ENCODE results near the gene POU2F2. TPM values are rescaled to one million over a fixed set of nuclear protein-coding genes. Genes with fewer than 3 reads are reported as not detected.

The POU2F2 gene
- polyA plus RNA-seq, 1 experiment, result 2.2 TPM

DNA sequence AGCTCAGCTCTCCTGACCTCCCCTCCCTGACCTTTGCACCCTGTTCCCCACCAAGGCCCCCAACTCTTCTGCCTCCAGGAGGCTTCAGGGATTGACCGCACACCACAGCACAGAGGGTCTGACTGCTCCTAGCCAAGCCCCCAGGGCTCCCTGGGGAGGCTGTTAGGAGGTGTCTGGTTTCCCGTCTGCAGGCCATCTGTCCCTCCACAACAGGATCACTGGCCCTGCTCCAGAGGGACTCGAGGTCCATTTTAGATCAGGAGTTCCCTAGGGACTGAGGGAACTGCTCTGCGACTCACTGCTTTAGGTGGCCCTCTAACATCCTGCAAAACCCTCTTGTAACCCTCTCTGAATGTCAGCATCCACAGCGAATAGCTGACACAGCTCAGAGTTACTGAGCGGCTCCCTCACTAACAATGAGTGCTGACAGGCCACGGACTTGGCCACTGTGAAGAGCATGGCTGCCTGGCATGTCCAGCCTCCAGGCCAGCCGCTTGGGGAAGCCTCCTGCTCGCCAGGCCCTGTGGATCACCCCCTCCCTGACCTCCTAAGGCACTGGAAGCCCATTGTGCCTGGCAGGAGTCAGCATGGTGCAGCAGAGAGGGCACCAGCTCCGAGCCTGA is 79.9 kb downstream of the POU2F2 start:
- Histone ChIP-seq H3K36me3 (ENCODE audit: control insufficient read depth, insufficient read depth, low read length) (no peaks in the 10 kb centered on the region), H3K27me3 (ENCODE audit: control insufficient read depth, insufficient read depth, low read length) (peaks cover 8% of the 10 kb centered on the region), H3K4me3 (ENCODE audit: low read depth, low read length) (no peak overlapping the region)
- POLR2A ChIA-PET, result no interaction called here
- DNase-seq (ENCODE audit: low read depth), result no peak
- CTCF ChIA-PET, result interaction anchor here (1.3 to 5.3 kb wide), 2 partner anchors 13 to 18 kb away, joined by 3 to 22 read pairs; no protein-coding TSS in a partner anchor
- TF ChIP-seq, protein P1, sequence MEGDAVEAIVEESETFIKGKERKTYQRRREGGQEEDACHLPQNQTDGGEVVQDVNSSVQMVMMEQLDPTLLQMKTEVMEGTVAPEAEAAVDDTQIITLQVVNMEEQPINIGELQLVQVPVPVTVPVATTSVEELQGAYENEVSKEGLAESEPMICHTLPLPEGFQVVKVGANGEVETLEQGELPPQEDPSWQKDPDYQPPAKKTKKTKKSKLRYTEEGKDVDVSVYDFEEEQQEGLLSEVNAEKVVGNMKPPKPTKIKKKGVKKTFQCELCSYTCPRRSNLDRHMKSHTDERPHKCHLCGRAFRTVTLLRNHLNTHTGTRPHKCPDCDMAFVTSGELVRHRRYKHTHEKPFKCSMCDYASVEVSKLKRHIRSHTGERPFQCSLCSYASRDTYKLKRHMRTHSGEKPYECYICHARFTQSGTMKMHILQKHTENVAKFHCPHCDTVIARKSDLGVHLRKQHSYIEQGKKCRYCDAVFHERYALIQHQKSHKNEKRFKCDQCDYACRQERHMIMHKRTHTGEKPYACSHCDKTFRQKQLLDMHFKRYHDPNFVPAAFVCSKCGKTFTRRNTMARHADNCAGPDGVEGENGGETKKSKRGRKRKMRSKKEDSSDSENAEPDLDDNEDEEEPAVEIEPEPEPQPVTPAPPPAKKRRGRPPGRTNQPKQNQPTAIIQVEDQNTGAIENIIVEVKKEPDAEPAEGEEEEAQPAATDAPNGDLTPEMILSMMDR (IDR thresholded peaks at IDR 0.05; ENCODE audit: insufficient read depth, low read depth, low read length), result no peak

- H3K4me3 ChIP-seq (ENCODE audit: low read depth, low read length), result no peak overlapping the region
- no peak for DNase-seq (ENCODE audit: low read depth)
- TF ChIP-seq, protein P1 (IDR thresholded peaks at IDR 0.05; ENCODE audit: insufficient read depth, low read depth, low read length), result no peak
- ChIA-PET POLR2A (no interaction called here), CTCF (interaction anchor here (1.0 to 5.3 kb wide), 3 partner anchors 13 to 22 kb away, joined by 3 to 22 read pairs (median 3); no protein-coding TSS in a partner anchor)
- H3K36me3 ChIP-seq (ENCODE audit: control insufficient read depth, insufficient read depth, low read length), result no peaks in the 10 kb centered on the region
- peaks cover 8% of the 10 kb centered on the region for H3K27me3 ChIP-seq (ENCODE audit: control insufficient read depth, insufficient read depth, low read length)
Observed at GRCh38 chr19:42051166-42052115, 80.8 kb downstream of the POU2F2 start.

GRCh38 chr19:42048992-42049391 is 83.3 kb downstream of the POU2F2 start:
- DNase-seq (ENCODE audit: low read depth), result no peak
- ChIA-PET POLR2A (no interaction called here), CTCF (interaction anchor here (0.6 to 5.7 kb wide), 2 partner anchors 14 to 22 kb away, joined by 3 to 36 read pairs; no protein-coding TSS in a partner anchor)
- Histone ChIP-seq H3K36me3 (ENCODE audit: control insufficient read depth, insufficient read depth, low read length) (no peaks in the 10 kb centered on the region), H3K27me3 (ENCODE audit: control insufficient read depth, insufficient read depth, low read length) (peaks cover 5% of the 10 kb centered on the region), H3K4me3 (ENCODE audit: low read depth, low read length) (no peak overlapping the region)
- TF ChIP-seq, protein P1 (IDR thresholded peaks at IDR 0.05; ENCODE audit: insufficient read depth, low read depth, low read length), result no peak

GRCh38 chr19:42045575-42045974 is 86.7 kb downstream of the POU2F2 start:
- no peak overlapping the region for H3K4me3 ChIP-seq (ENCODE audit: low read depth, low read length)
- ChIA-PET CTCF (interaction anchor here (1.3 to 5.7 kb wide), 2 partner anchors 11 to 21 kb away, joined by 3 to 36 read pairs; no protein-coding TSS in a partner anchor), POLR2A (no interaction called here)
- no peak for DNase-seq (ENCODE audit: low read depth)
- no peaks in the 10 kb centered on the region; the same call in 1 of the 2 replicates for H3K27me3 ChIP-seq (ENCODE audit: control insufficient read depth, insufficient read depth, low read length)
- H3K36me3 ChIP-seq (ENCODE audit: control insufficient read depth, insufficient read depth, low read length), result no peaks in the 10 kb centered on the region
- TF ChIP-seq, protein P1 (IDR thresholded peaks at IDR 0.05; ENCODE audit: insufficient read depth, low read depth, low read length), result no peak

Measured in BJ (cell line).